Measurements from ENCODE around the gene C5orf24.
"Not testable (repeated sequence)": the region's sequence is repeated elsewhere in the genome, so short reads cannot be mapped to it uniquely, and the experiment has no call there.

The C5orf24 gene

GRCh38 chr5:134844252-134844651 lies 1.5 kb upstream of the C5orf24 start:
- peak overlapping the region; percentile 59 for H3K27ac Mint-ChIP-seq
- H3K36me3 Mint-ChIP-seq: peaks cover 4% of the 10 kb centered on the region
- H3K9me3 Mint-ChIP-seq: no peaks in the 10 kb centered on the region
- peaks cover 27% of the 10 kb centered on the region for H3K4me1 Mint-ChIP-seq
- H3K27me3 Mint-ChIP-seq: no peaks in the 10 kb centered on the region
- H3K4me3 Mint-ChIP-seq: no peak overlapping the region

DNA sequence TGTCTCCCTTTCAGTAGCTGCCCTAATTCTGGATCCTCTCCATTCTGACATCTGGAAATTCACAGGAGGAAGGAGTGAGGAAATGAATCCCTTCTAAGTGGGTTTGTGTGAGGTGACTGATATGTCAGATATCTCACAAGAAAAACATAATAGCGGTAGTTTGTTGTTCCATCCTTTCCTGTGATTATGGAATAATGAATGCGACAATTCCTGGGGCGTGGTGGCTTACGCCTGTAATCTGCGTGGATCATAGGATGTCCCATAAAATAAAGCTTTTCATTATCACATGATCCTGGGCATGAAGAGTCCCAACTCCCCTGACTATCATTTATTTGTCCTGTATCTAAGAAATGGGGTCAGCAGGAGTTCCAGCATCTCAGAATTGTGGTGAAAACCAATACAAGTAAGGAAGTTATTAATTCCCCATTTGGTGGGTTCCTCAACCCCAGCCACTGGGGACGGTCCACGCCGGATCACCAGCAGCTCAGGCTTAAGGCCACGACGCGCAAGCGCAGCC lies 375 bp upstream of the C5orf24 start:
- H3K4me1 Mint-ChIP-seq: peaks cover 32% of the 10 kb centered on the region
- H3K9me3 Mint-ChIP-seq: no peaks in the 10 kb centered on the region
- peak overlapping the region; percentile 98 for H3K4me3 Mint-ChIP-seq
- H3K36me3 Mint-ChIP-seq: peaks cover 2% of the 10 kb centered on the region
- H3K27ac Mint-ChIP-seq: peak overlapping the region; percentile 97
- H3K27me3 Mint-ChIP-seq: no peaks in the 10 kb centered on the region

DNA sequence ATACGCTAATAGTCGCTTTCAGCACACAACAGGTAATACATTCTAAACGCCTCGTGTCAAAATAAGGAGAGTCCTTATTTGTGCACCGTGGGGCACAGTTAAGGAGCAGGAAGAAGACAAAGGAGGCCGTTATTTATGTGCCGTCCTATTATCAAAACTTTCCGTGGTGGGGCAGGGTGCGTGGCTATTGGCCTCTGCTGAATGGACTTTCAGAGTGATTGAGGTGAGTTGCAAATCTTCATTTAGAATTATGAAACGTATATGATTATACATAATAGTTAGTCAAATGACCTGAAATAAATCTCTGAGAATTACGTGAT lies 833 bp downstream of the C5orf24 start:
- peaks cover 44% of the 10 kb centered on the region for H3K4me1 Mint-ChIP-seq
- peaks cover 2% of the 10 kb centered on the region for H3K36me3 Mint-ChIP-seq
- H3K27me3 Mint-ChIP-seq: no peaks in the 10 kb centered on the region
- peak overlapping the region; percentile 87 for H3K27ac Mint-ChIP-seq
- H3K4me3 Mint-ChIP-seq: peak overlapping the region; percentile 98
- H3K9me3 Mint-ChIP-seq: no peaks in the 10 kb centered on the region

GRCh38 chr5:134849434-134849933 lies 3.7 kb downstream of the C5orf24 start:
- H3K27me3 Mint-ChIP-seq, H3K36me3 Mint-ChIP-seq, H3K4me3 Mint-ChIP-seq, H3K27ac Mint-ChIP-seq, H3K9me3 Mint-ChIP-seq: not testable (repeated sequence)
- H3K4me1 Mint-ChIP-seq: peaks cover 58% of the 10 kb centered on the region

- H3K27ac Mint-ChIP-seq: no peak overlapping the region
- H3K36me3 Mint-ChIP-seq: peaks cover 5% of the 10 kb centered on the region
- peaks cover 56% of the 10 kb centered on the region for H3K4me1 Mint-ChIP-seq
- H3K27me3 Mint-ChIP-seq: no peaks in the 10 kb centered on the region
- no peak overlapping the region for H3K4me3 Mint-ChIP-seq
- no peaks in the 10 kb centered on the region for H3K9me3 Mint-ChIP-seq
Observed at GRCh38 chr5:134851307-134851923, 5.6 kb downstream of the C5orf24 start.

- H3K4me1 Mint-ChIP-seq: peaks cover 30% of the 10 kb centered on the region
- not testable (repeated sequence) for H3K9me3 Mint-ChIP-seq, H3K27ac Mint-ChIP-seq, H3K36me3 Mint-ChIP-seq, H3K4me3 Mint-ChIP-seq, H3K27me3 Mint-ChIP-seq
Observed at GRCh38 chr5:134856465-134856864, 10.7 kb downstream of the C5orf24 start.

GRCh38 chr5:134857401-134857800 lies 11.6 kb downstream of the C5orf24 start:
- Mint-ChIP-seq H3K4me1 (peaks cover 25% of the 10 kb centered on the region), H3K4me3 (no peak overlapping the region), H3K9me3 (no peaks in the 10 kb centered on the region), H3K27ac (no peak overlapping the region), H3K36me3 (peaks cover 7% of the 10 kb centered on the region), H3K27me3 (no peaks in the 10 kb centered on the region)

- Mint-ChIP-seq H3K4me1 (no peaks in the 10 kb centered on the region), H3K9me3 (no peaks in the 10 kb centered on the region), H3K36me3 (no peaks in the 10 kb centered on the region), H3K27ac (no peak overlapping the region), H3K4me3 (no peak overlapping the region), H3K27me3 (no peaks in the 10 kb centered on the region)
Observed at GRCh38 chr5:134864707-134865106, 18.9 kb downstream of the C5orf24 start.

GRCh38 chr5:134873494-134873893 lies 27.7 kb downstream of the C5orf24 start:
- H3K27ac Mint-ChIP-seq: peak overlapping the region; percentile 96
- H3K4me1 Mint-ChIP-seq: peaks cover 37% of the 10 kb centered on the region
- H3K36me3 Mint-ChIP-seq: peaks cover 4% of the 10 kb centered on the region
- no peaks in the 10 kb centered on the region for H3K27me3 Mint-ChIP-seq
- peak overlapping the region; percentile 96 for H3K4me3 Mint-ChIP-seq
- H3K9me3 Mint-ChIP-seq: no peaks in the 10 kb centered on the region

DNA sequence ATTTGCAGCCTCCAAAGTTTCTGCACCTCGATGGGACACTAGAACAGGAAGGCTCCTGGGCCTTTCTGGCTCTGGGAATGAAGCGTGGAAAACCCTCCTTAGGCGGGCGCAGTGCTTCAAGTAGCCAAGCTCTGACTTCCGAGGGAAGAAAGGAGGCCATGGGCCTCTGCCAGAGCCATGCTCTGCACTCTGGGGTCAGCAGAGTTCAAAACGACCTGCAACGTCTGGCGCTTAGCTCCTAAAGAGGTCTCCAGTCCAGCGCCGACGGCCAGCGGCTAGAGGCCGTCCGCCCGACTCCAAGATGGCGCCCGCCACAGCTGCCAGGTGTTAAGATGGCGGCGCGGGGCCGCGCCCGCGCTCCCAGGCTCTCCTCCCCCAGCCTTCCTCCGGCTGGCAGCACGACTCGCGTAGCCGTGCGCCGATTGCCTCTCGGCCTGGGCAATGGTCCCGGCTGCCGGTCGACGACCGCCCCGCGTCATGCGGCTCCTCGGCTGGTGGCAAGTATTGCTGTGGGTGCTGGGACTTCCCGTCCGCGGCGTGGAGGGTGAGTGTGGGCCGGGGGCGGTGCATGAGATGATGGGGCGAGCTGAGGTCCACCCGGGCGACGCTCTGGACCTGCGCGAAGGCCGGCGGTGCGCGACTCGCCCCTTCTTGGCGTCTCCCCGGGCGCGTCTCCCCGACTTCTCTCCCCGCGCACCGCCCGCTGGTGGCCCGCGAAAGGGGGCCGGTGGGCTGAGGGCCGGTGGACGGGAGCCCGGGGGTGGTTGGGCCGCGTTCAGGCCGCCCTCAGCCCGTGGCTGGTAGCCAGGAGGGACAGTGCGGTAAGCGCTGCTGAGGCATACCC lies 28.4 kb downstream of the C5orf24 start, which contains the start of gene TXNDC15:
TSS of gene TXNDC15 (plus strand) at position 385 of the 844 bp plus-strand sequence. CDS start at position 442, 57 bp downstream.
- Mint-ChIP-seq H3K4me1 (peaks cover 42% of the 10 kb centered on the region), H3K9me3 (no peaks in the 10 kb centered on the region), H3K27me3 (no peaks in the 10 kb centered on the region), H3K27ac (peak within 1 kb of the TSS; percentile 96), H3K4me3 (peak within 1 kb of the TSS; percentile 96), H3K36me3 (peaks cover 4% of the 10 kb centered on the region)

DNA sequence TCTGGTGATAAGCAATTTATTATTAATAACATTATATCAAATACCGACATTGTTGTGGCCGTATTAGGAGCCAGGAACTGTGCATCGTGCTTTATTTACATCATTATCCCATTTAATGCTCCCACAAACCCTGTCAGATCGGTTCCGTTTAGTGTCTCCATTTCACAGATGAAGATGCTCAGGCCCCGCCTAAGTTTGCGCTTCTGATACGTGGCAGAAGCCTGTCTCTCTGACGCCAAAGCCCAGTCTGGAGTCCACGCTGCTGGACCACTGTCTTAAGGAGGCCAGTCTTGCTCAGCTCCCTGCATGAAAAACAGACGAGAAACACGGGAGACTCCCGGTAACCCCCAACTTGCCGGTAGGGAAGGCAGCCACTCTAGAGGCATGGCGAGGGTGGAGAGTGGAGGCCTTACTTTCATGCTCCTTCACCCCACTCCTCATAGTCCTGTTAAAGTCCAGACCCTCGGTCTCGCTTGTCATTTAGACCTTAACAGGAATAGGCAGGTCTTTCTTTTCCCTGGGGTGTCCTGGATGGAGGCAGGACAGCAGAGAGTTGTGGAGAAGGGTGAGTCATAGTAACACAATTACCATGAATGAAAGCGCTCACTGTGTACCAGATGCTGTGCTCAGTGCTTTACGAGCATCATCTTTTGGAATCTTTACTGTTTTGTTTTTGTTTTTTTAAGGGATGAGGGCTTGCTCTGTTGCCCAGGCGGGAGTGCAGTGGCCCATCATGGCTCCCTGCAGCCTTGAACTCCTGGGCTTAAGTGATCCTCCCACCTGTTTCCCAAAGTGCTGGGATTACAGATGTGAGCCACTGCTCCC lies 29.3 kb downstream of the C5orf24 start:
- Mint-ChIP-seq H3K36me3 (peaks cover 4% of the 10 kb centered on the region), H3K4me1 (peaks cover 50% of the 10 kb centered on the region)

GRCh38 chr5:134877159-134877558 lies 31.4 kb downstream of the C5orf24 start:
- Mint-ChIP-seq H3K27ac (peak overlapping the region; percentile 92), H3K27me3 (no peaks in the 10 kb centered on the region), H3K4me1 (peaks cover 58% of the 10 kb centered on the region), H3K9me3 (no peaks in the 10 kb centered on the region), H3K36me3 (peaks cover 4% of the 10 kb centered on the region), H3K4me3 (peak overlapping the region; percentile 8)

More for the DNA sequence above, 29.3 kb downstream of the C5orf24 start:
- H3K4me3 Mint-ChIP-seq: peak overlapping the region; percentile 96
- no peaks in the 10 kb centered on the region for H3K27me3 Mint-ChIP-seq
- H3K27ac Mint-ChIP-seq: peak overlapping the region; percentile 96
- no peaks in the 10 kb centered on the region for H3K9me3 Mint-ChIP-seq

DNA sequence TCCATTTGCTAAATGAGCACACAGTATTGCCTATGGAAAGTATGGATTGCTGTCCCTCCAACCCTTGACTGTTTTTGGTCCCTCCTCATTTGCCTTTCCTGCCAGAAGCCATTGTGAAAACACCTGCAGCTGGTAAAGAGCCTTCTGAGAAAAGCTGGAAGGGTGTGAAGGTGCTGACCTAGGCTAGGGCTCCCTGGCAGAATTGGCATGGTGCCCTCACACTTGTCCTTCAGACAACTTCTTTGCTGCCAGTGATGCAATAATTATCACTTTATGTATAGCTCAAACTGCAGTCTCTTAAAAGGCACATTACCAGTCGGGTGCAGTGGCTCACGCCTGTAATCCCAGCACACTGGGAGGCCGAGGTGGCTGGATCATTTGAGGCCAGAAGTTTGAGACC lies 32.6 kb downstream of the C5orf24 start:
- Mint-ChIP-seq H3K27ac (no peak overlapping the region), H3K4me1 (peaks cover 56% of the 10 kb centered on the region), H3K36me3 (peaks cover 4% of the 10 kb centered on the region), H3K4me3 (no peak overlapping the region), H3K9me3 (no peaks in the 10 kb centered on the region), H3K27me3 (no peaks in the 10 kb centered on the region)

GRCh38 chr5:134879456-134879855 lies 33.7 kb downstream of the C5orf24 start:
- H3K4me3 Mint-ChIP-seq: peak overlapping the region; percentile 23
- H3K9me3 Mint-ChIP-seq: no peaks in the 10 kb centered on the region
- peaks cover 53% of the 10 kb centered on the region for H3K4me1 Mint-ChIP-seq
- H3K27ac Mint-ChIP-seq: no peak overlapping the region
- no peaks in the 10 kb centered on the region for H3K27me3 Mint-ChIP-seq
- peaks cover 4% of the 10 kb centered on the region for H3K36me3 Mint-ChIP-seq

GRCh38 chr5:134880937-134881336 lies 35.2 kb downstream of the C5orf24 start:
- Mint-ChIP-seq H3K27ac (peak overlapping the region; percentile 65), H3K4me1 (peaks cover 54% of the 10 kb centered on the region)
- not testable (repeated sequence) for H3K27me3 Mint-ChIP-seq, H3K36me3 Mint-ChIP-seq, H3K9me3 Mint-ChIP-seq, H3K4me3 Mint-ChIP-seq
